Effector memory CD4-positive, alpha-beta T cell (primary cell): ENCODE data around the gene TNS2.

Experiments used
- DNase-seq, 3 donors: peaks; one replicate each; pipeline ENCODE4 v3.0.0-alpha.2; 2020
- H3K27ac ChIP-seq: 2 replicates; pipeline ENCODE4 v1.7.0; 2013; ENCODE audit warnings: mild to moderate bottlenecking, low read length, moderate library complexity; ENCODE audit not compliant: insufficient read depth, poor library complexity, severe bottlenecking
- H3K27me3 ChIP-seq: replicated peaks from 2 replicates; pipeline ENCODE4 v1.7.0; 2013; ENCODE audit warnings: mild to moderate bottlenecking, low read length; ENCODE audit not compliant: insufficient read depth, control insufficient read depth, poor library complexity, severe bottlenecking
- H3K36me3 ChIP-seq: 2 replicates; pipeline ENCODE4 v1.7.0; 2013; ENCODE audit warnings: mild to moderate bottlenecking, low read length, moderate library complexity; ENCODE audit not compliant: control insufficient read depth, insufficient read depth
- H3K4me1 ChIP-seq: 2 replicates; pipeline ENCODE4 v1.7.0; 2013; ENCODE audit warnings: low read length, mild to moderate bottlenecking; ENCODE audit not compliant: control insufficient read depth, insufficient read depth, poor library complexity, severe bottlenecking
- H3K4me3 ChIP-seq: 2 replicates; pipeline ENCODE4 v1.7.0; 2013; ENCODE audit warnings: low read length, low read depth, mild to moderate bottlenecking; ENCODE audit not compliant: insufficient read depth, poor library complexity, severe bottlenecking
- H3K9me3 ChIP-seq: 2 replicates; pipeline ENCODE4 v1.7.0; 2013; ENCODE audit warnings: mild to moderate bottlenecking, low read length, moderate library complexity; ENCODE audit not compliant: control insufficient read depth

Gene TNS2

DNA sequence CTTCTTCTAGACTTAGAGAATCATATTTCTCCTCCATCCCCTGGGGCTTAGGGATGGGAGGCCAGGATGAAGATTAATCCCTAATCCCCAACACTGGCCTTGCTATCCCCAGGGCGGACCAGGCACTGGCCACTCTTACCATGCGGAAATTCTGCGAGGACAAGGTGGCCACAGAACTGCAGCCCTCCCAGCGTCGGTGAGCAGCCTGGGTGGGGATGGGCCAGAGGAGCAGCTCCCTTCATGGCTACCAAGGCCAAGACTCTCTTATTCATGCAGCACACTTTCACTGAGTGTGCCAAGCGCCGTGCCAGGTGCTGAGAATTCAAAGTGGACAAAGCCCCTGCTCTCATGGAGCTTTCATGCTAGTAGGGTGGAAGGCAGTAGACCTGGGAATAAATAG is 7.0 kb downstream of the TNS2 start:
- Histone ChIP-seq H3K27ac (no peak overlapping the region), H3K4me3 (no peak overlapping the region), H3K9me3 (no peaks in the 10 kb centered on the region), H3K36me3 (no peaks in the 10 kb centered on the region), H3K27me3 (no peaks in the 10 kb centered on the region), H3K4me1 (peaks cover 4% of the 10 kb centered on the region)
- DNase-seq, result no peak

DNA sequence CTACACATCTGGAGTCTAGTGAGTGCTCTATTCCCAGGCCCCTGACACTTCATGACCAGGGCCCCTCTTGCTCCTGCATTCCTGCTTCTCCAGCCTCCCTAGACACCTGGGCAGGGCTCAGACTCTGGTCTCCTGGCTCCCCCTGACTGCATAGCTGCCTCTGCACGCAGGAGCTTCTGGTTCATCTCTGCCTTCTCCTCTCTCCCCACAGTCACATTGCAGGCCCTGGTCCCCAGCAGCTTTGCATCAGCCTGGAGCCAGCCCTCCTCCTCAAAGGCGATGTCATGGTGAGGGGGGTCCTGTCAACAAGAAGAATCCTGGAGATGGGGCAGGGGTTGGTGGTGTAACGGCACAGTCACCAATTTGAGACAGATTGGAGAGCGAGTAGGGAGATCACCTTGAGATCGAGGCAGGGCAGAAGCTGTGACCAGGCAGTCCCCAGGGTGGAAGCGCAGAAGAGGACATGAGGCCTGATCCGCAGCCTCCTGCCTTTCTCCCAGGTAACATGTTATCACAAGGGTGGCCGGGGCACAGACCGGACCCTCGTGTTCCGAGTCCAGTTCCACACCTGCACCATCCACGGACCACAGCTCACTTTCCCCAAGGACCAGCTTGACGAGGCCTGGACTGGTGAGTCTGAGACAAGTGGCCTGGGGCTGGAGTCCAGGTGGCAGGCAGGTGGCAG is 8.1 kb downstream of the TNS2 start:
- H3K9me3 ChIP-seq, result no peaks in the 10 kb centered on the region
- DNase-seq, result no peak
- H3K27ac ChIP-seq, result no peak overlapping the region
- peaks cover 3% of the 10 kb centered on the region for H3K36me3 ChIP-seq
- H3K4me1 ChIP-seq, result peaks cover 4% of the 10 kb centered on the region
- H3K27me3 ChIP-seq, result no peaks in the 10 kb centered on the region
- H3K4me3 ChIP-seq, result no peak overlapping the region

DNA sequence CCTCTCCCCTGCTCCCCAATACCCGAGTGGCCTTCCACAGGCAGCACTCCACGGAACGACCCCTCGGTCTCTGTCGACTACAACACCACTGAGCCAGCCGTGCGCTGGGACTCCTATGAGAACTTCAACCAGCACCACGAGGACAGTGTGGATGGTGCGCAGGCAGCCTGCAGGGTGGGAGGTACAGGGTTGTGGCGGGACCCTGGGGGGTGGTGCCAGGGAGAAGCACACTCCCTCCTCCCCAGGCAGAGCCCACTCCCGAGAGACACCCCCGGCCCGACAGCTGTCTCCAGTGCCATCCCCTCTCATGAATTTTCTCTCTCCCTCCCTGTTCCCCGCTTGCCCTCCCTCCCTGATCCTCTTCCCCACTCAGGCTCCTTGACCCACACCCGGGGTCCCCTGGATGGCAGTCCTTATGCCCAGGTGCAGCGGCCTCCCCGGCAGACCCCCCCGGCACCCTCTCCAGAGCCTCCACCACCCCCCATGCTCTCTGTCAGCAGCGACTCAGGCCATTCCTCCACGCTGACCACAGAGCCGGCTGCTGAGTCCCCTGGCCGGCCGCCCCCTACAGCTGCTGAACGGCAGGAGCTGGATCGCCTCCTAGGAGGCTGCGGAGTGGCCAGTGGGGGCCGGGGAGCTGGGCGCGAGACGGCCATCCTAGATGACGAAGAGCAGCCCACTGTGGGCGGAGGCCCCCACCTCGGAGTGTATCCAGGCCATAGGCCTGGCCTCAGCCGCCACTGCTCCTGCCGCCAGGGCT is 9.0 kb downstream of the TNS2 start:
- Histone ChIP-seq H3K36me3 (peaks cover 7% of the 10 kb centered on the region), H3K4me3 (no peak overlapping the region), H3K27me3 (no peaks in the 10 kb centered on the region), H3K27ac (no peak overlapping the region), H3K4me1 (no peaks in the 10 kb centered on the region), H3K9me3 (no peaks in the 10 kb centered on the region)
- DNase-seq, result no peak

DNA sequence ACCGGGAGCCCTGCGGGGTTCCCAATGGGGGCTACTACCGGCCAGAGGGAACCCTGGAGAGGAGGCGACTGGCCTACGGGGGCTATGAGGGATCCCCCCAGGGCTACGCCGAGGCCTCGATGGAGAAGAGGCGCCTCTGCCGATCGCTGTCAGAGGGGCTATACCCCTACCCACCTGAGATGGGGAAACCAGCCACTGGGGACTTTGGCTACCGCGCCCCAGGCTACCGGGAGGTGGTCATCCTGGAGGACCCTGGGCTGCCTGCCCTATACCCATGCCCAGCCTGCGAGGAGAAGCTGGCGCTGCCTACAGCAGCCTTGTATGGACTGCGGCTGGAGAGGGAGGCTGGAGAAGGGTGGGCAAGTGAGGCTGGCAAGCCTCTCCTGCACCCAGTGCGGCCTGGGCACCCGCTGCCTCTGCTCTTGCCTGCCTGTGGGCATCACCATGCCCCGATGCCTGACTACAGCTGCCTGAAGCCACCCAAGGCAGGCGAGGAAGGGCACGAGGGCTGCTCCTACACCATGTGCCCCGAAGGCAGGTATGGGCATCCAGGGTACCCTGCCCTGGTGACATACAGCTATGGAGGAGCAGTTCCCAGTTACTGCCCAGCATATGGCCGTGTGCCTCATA is 9.7 kb downstream of the TNS2 start:
- Histone ChIP-seq H3K9me3 (no peaks in the 10 kb centered on the region), H3K4me1 (no peaks in the 10 kb centered on the region), H3K4me3 (no peak overlapping the region), H3K36me3 (peaks cover 14% of the 10 kb centered on the region), H3K27ac (no peak overlapping the region), H3K27me3 (no peaks in the 10 kb centered on the region)
- no peak for DNase-seq

DNA sequence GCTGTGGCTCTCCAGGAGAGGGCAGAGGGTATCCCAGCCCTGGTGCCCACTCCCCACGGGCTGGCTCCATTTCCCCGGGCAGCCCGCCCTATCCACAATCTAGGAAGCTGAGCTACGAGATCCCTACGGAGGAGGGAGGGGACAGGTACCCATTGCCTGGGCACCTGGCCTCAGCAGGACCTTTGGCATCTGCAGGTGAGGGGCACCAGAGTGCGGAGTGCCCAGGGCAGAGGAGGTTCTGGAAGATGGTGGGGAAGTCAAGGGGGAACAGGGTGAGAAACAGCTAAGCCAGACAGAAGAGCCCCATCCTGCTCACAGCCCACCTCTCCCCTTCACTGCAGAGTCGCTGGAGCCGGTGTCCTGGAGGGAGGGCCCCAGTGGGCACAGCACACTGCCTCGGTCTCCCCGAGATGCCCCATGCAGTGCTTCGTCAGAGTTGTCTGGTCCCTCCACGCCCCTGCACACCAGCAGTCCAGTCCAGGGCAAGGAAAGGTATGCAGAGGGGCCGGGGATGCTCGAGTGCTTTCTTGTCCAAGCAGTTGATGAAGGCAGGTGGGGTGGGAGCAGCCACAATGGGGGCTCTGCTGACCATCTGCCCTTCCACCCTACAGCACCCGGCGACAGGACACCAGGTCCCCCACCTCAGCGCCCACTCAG is 10.3 kb downstream of the TNS2 start:
- peaks cover 20% of the 10 kb centered on the region for H3K36me3 ChIP-seq
- no peak for DNase-seq
- H3K9me3 ChIP-seq, result no peaks in the 10 kb centered on the region
- H3K27ac ChIP-seq, result no peak overlapping the region
- no peaks in the 10 kb centered on the region for H3K27me3 ChIP-seq
- H3K4me3 ChIP-seq, result no peak overlapping the region
- H3K4me1 ChIP-seq, result no peaks in the 10 kb centered on the region

DNA sequence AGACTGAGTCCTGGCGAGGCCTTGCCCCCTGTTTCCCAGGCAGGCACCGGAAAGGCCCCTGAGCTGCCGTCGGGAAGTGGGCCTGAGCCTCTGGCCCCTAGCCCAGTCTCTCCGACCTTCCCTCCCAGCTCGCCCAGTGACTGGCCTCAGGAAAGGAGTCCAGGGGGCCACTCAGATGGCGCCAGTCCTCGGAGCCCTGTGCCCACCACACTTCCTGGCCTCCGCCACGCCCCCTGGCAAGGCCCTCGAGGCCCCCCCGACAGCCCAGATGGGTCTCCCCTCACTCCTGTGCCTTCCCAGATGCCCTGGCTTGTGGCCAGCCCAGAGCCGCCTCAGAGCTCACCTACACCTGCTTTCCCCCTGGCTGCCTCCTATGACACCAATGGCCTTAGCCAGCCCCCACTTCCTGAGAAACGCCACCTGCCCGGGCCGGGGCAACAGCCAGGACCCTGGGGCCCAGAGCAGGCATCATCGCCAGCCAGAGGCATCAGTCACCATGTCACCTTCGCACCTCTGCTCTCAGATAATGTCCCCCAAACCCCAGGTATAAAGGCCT is 10.9 kb downstream of the TNS2 start:
- no peak overlapping the region for H3K4me3 ChIP-seq
- H3K36me3 ChIP-seq, result peaks cover 26% of the 10 kb centered on the region
- DNase-seq, result no peak
- H3K27ac ChIP-seq, result no peak overlapping the region
- H3K9me3 ChIP-seq, result no peaks in the 10 kb centered on the region
- H3K4me1 ChIP-seq, result no peaks in the 10 kb centered on the region
- H3K27me3 ChIP-seq, result no peaks in the 10 kb centered on the region

DNA sequence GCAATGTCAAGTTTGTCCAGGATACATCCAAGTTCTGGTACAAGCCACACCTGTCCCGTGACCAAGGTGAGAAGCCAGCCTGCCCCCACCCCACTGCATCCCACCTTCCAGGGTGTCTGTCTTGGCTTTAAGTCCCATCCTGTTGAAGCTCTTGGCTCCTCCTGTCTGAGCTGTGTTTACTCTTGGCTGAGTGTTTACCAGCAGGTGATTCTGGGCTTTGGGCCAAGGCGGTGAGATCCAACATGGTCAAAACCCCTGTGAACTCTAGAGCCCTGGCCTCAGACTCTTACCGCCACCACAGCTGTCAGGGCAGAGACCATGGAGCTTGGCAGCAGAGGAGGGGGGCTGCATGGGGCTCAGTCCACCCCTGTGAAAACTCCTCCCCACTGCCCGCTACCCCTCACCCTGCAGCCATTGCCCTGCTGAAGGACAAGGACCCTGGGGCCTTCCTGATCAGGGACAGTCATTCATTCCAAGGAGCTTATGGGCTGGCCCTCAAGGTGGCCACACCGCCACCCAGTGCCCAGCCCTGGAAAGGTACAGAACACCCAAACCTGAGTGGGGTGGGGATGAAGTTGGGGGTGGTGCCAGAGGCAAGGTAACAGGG is 11.6 kb downstream of the TNS2 start:
- H3K4me1 ChIP-seq, result no peaks in the 10 kb centered on the region
- no peak for DNase-seq
- H3K27me3 ChIP-seq, result no peaks in the 10 kb centered on the region
- peaks cover 30% of the 10 kb centered on the region for H3K36me3 ChIP-seq
- no peaks in the 10 kb centered on the region for H3K9me3 ChIP-seq
- H3K4me3 ChIP-seq, result no peak overlapping the region
- no peak overlapping the region for H3K27ac ChIP-seq

DNA sequence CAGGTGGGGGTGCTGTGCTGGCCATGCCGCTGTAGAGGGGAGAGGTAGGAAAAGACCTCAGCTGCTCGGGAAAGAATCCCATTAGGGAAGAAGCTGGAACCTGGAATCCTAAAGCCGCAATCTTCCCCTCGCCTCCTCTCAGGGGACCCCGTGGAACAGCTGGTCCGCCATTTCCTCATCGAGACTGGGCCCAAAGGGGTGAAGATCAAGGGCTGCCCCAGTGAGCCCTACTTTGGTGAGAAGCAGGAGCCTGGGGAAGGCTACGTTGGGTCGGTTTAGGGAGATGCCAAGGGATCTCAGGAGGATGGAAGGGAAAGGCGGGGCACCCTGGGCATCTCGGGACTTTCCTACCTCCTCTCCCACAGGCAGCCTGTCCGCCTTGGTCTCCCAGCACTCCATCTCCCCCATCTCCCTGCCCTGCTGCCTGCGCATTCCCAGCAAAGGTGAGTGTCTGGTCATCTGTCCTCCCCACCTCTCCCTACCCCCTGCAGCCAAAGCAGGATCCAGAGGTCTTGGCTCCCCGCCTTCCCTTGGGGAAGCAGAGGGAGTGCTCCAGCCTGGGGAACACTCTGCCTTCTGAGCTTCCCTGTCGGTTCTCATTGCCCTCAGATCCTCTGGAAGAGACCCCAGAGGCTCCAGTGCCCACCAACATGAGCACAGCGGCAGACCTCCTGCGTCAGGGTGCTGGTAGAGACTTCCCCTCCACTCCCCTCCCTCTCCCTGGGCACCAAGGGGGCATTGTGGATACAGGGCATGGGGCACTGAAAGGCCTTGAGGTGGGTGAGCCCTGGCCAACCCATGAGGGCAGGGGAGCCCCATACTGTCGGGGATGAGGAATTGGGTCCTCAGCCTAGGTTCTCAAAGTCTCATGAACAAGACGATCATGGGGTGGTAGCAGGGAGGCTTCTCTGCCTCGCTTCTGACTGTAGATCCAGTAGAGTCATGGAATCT is 12.4 kb downstream of the TNS2 start:
- H3K4me1 ChIP-seq, result no peaks in the 10 kb centered on the region
- H3K27ac ChIP-seq, result no peak overlapping the region
- no peak overlapping the region for H3K4me3 ChIP-seq
- peaks cover 33% of the 10 kb centered on the region for H3K36me3 ChIP-seq
- H3K9me3 ChIP-seq, result no peaks in the 10 kb centered on the region
- H3K27me3 ChIP-seq, result no peaks in the 10 kb centered on the region
- DNase-seq, result no peak
